NCI-H1930 (cell line): ENCODE results near the gene NUB1.

Source experiments
- DNase-seq, 2 experiments: peaks; one replicate each; lab custom pipeline; 2025; lab: John Stamatoyannopoulos, UW

Gene NUB1

GRCh38 chr7:151389768-151390597 is 48.4 kb downstream of the NUB1 start:
- DNase-seq = no peak

GRCh38 chr7:151390598-151391357 is 49.2 kb downstream of the NUB1 start:
- no peak for DNase-seq

- DNase-seq = no peak
Measured at GRCh38 chr7:151391358-151391730, 49.7 kb downstream of the NUB1 start.

GRCh38 chr7:151392002-151392401 is 50.4 kb downstream of the NUB1 start:
- DNase-seq = no peak

GRCh38 chr7:151392426-151392825 is 50.8 kb downstream of the NUB1 start:
- no peak for DNase-seq

GRCh38 chr7:151393031-151393977 is 51.7 kb downstream of the NUB1 start:
- DNase-seq = no peak

GRCh38 chr7:151394076-151395035 is 52.7 kb downstream of the NUB1 start:
- no peak for DNase-seq

GRCh38 chr7:151395036-151395367 is 53.4 kb downstream of the NUB1 start:
- no peak for DNase-seq

- no peak for DNase-seq
Measured at GRCh38 chr7:151396328-151396970, 54.8 kb downstream of the NUB1 start.

GRCh38 chr7:151397026-151397425 is 55.4 kb downstream of the NUB1 start:
- no peak for DNase-seq

GRCh38 chr7:151398446-151399304 is 57.1 kb downstream of the NUB1 start:
- DNase-seq = no peak

GRCh38 chr7:151399305-151399601 is 57.6 kb downstream of the NUB1 start:
- DNase-seq = no peak

- DNase-seq = no peak
Measured at GRCh38 chr7:151399906-151400305, 58.3 kb downstream of the NUB1 start.

GRCh38 chr7:151400626-151401315 is 59.2 kb downstream of the NUB1 start:
- no peak for DNase-seq

GRCh38 chr7:151402029-151402835 is 60.6 kb downstream of the NUB1 start:
- no peak for DNase-seq

- no peak for DNase-seq
Measured at GRCh38 chr7:151403764-151404163, 62.2 kb downstream of the NUB1 start.

- no peak for DNase-seq
Measured at GRCh38 chr7:151404216-151405011, 62.8 kb downstream of the NUB1 start.

- no peak for DNase-seq
Measured at GRCh38 chr7:151405056-151405455, 63.4 kb downstream of the NUB1 start.
